Peyer's patch (tissue), 4 donors: ENCODE data around the gene DNAJB13.

Experiments used
- POLR2A ChIP-seq, 2 donors: fragments of 450-650 bp; IDR thresholded peaks; one replicate each; pipeline ENCODE4 v1.5.1; 2017; ENCODE audit warnings: antibody characterized with exemption in 2 of 2, mild to moderate bottlenecking in 2 of 2, moderate library complexity in 2 of 2
- TF ChIP-seq, protein P1 (sequence below), 6 experiments: fragments of 450-650 bp in 4 of 6; fragments of 200-600 bp in 2 of 6; sonication (generic) in 1 of 6; IDR thresholded peaks; one replicate each; pipeline ENCODE4 v1.5.1; 2017 to 2019; ENCODE audit warnings: antibody characterized with exemption in 6 of 6, mild to moderate bottlenecking in 3 of 6, moderate library complexity in 1 of 6

DNA sequence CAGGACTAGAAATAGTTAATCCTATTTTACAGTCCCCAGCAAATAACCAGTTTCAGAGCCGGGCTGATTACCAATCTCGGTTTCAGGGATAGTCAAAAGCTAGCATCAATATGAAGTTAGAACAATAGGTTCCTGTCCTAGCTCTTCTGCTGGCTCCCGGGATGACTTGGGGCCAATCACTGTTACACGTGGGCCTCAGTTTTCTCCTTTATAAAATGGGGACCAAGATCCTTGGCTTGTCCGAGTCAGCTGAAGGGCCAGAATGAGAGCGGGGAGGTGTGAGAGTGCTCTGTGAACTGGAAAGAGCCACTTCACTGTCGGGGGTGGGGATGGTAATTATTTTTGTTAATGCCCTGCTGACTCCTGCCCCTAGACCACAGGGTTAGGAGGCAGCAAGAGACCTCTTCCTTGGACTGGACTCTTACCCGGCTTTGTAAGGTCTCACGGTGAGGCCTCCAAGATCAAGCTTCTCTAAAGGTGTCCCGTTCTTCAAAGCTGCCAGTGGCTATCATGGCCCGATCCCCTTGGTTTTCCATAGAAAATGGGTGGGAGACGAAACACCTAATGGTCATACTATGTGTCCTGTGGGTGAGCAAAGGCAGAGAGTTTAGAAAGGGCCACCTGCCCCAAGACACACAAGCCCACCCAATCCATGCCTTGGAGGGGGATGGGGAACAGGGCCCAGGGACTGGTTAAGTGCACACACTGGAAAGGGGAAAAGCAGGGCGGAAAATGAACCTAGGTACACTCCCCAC is 30.4 kb downstream of the DNAJB13 start:
- TF ChIP-seq, protein P1, sequence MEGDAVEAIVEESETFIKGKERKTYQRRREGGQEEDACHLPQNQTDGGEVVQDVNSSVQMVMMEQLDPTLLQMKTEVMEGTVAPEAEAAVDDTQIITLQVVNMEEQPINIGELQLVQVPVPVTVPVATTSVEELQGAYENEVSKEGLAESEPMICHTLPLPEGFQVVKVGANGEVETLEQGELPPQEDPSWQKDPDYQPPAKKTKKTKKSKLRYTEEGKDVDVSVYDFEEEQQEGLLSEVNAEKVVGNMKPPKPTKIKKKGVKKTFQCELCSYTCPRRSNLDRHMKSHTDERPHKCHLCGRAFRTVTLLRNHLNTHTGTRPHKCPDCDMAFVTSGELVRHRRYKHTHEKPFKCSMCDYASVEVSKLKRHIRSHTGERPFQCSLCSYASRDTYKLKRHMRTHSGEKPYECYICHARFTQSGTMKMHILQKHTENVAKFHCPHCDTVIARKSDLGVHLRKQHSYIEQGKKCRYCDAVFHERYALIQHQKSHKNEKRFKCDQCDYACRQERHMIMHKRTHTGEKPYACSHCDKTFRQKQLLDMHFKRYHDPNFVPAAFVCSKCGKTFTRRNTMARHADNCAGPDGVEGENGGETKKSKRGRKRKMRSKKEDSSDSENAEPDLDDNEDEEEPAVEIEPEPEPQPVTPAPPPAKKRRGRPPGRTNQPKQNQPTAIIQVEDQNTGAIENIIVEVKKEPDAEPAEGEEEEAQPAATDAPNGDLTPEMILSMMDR (IDR thresholded peaks at IDR 0.05), result no peak
- TF ChIP-seq POLR2A (IDR thresholded peaks at IDR 0.05), result no peak
